A673 (cell line): ENCODE data around the gene AKR1A1. TPM values are rescaled to one million over a fixed set of nuclear protein-coding genes. Genes with fewer than 3 reads are reported as not detected.
"Not testable (repeated sequence)": the region's sequence is repeated elsewhere in the genome, so short reads cannot be mapped to it uniquely, and the experiment has no call there.

Experiments used
- BruUV-seq: library from RNA; stranded (reverse); fragments of 400-500 nt; replicated peaks from 2 replicates; lab custom pipeline; 2021; lab: Mats Ljungman, UMichigan
- CTCF ChIA-PET: fragments of 300-600 bp; sonication (Branson Sonifier 250); formaldehyde crosslinking; loops from one replicate; lab custom pipeline; 2022; ENCODE audit warnings: antibody characterized with exemption; lab: Charles Lee
- POLR2A ChIA-PET: fragments of 300-600 bp; sonication (Branson Sonifier 250); formaldehyde crosslinking; loops from one replicate; lab custom pipeline; 2022; ENCODE audit warnings: antibody characterized with exemption; ENCODE audit not compliant: low non-redundant PET; lab: Charles Lee
- DNase-seq: peaks from one replicate; pipeline ENCODE4 v3.0.0-alpha.2; 2015; ENCODE audit warnings: low spot score
- H3K27ac ChIP-seq: fragments of 200-600 bp; sonication (generic); 2 replicates; pipeline ENCODE4 v1.5.1; 2016; ENCODE audit warnings: mixed run types, low read depth, mild to moderate bottlenecking, mixed read lengths, antibody characterized with exemption, low read length; ENCODE audit not compliant: poor library complexity, severe bottlenecking
- H3K27me3 ChIP-seq: fragments of 200-600 bp; sonication (generic); replicated peaks from 2 replicates; pipeline ENCODE4 v1.6.1; 2017; ENCODE audit warnings: mixed run types, low read depth, mild to moderate bottlenecking, mixed read lengths, antibody characterized with exemption, low read length; ENCODE audit not compliant: insufficient read depth, poor library complexity
- H3K36me3 ChIP-seq: fragments of 200-600 bp; sonication (generic); 2 replicates; pipeline ENCODE4 v1.6.1; 2016; ENCODE audit warnings: mixed run types, mild to moderate bottlenecking, mixed read lengths, antibody characterized with exemption, low read length; ENCODE audit not compliant: insufficient read depth, poor library complexity, severe bottlenecking
- H3K4me1 ChIP-seq: fragments of 200-600 bp; sonication (generic); 2 replicates; pipeline ENCODE4 v1.6.1; 2017; ENCODE audit warnings: mixed run types, mild to moderate bottlenecking, mixed read lengths, antibody characterized with exemption, low read length; ENCODE audit not compliant: insufficient read depth, poor library complexity, severe bottlenecking
- H3K4me3 ChIP-seq: fragments of 200-600 bp; sonication (generic); 2 replicates; pipeline ENCODE4 v1.5.1; 2016; ENCODE audit warnings: low read depth, mixed run types, mild to moderate bottlenecking, mixed read lengths, low read length; ENCODE audit not compliant: poor library complexity, severe bottlenecking
- H3K9me3 ChIP-seq: fragments of 200-600 bp; sonication (generic); 2 replicates; pipeline ENCODE4 v1.6.1; 2016; ENCODE audit warnings: mixed run types, low read depth, mild to moderate bottlenecking, mixed read lengths, antibody characterized with exemption, low read length; ENCODE audit not compliant: poor library complexity, severe bottlenecking
- CTCF ChIP-seq: fragments of 300-800, 200-600 bp; sonication (generic); conservative IDR thresholded peaks from 2 replicates; pipeline ENCODE4 v1.5.1; 2017; ENCODE audit warnings: low read depth, mild to moderate bottlenecking, antibody characterized with exemption, low read length, moderate library complexity, mixed read lengths
- EZH2 ChIP-seq: fragments of 200-600 bp; sonication (generic); IDR thresholded peaks from 2 replicates; pipeline ENCODE4 v1.6.1; 2017; ENCODE audit warnings: borderline replicate concordance, low read depth, mild to moderate bottlenecking, mixed read lengths, antibody characterized with exemption, low read length; ENCODE audit not compliant: poor library complexity, severe bottlenecking
- intact Hi-C: fragments of 100-400 bp; cut with micrococcal nuclease; formaldehyde crosslinking; loops from one replicate; pipeline ENCODE4 v1.10.0; 2022; ENCODE audit not compliant: unreplicated experiment
- total RNA-seq: library from RNA; stranded (reverse); gene quantifications from 2 replicates; pipeline ENCODE4 v1.2.3, GENCODE V29; 2021

The AKR1A1 gene
- total RNA-seq, 1 experiment from 2014 or later: 183 TPM

- H3K4me3 ChIP-seq: no peak overlapping the region
- DNase-seq: no peak
- no TSS peak for BruUV-seq
- ChIA-PET POLR2A (no interaction called here), CTCF (no interaction called here)
- TF ChIP-seq CTCF: no peak
- TF ChIP-seq EZH2: no peak
- H3K27me3 ChIP-seq: no peaks in the 10 kb centered on the region
- H3K9me3 ChIP-seq: no peaks in the 10 kb centered on the region
- H3K4me1 ChIP-seq: peaks cover 9% of the 10 kb centered on the region
- intact Hi-C loops: no loop called here
- no peak overlapping the region for H3K27ac ChIP-seq
- H3K36me3 ChIP-seq: peaks cover 67% of the 10 kb centered on the region
Observed at GRCh38 chr1:45594412-45594811, 43.8 kb downstream of the AKR1A1 start.

- BruUV-seq, POLR2A ChIA-PET, DNase-seq, intact Hi-C loops, H3K27ac ChIP-seq, H3K27me3 ChIP-seq, H3K9me3 ChIP-seq, CTCF ChIA-PET, H3K4me3 ChIP-seq, H3K4me1 ChIP-seq: not testable (repeated sequence)
- H3K36me3 ChIP-seq: peaks cover 53% of the 10 kb centered on the region
Observed at GRCh38 chr1:45596765-45597164, 46.1 kb downstream of the AKR1A1 start.

- intact Hi-C loops: no loop called here
- H3K36me3 ChIP-seq: peaks cover 66% of the 10 kb centered on the region
- CTCF ChIA-PET: no interaction called here
Observed at GRCh38 chr1:45604239-45604638, 53.6 kb downstream of the AKR1A1 start.

More at GRCh38 chr1:45604239-45604638, 53.6 kb downstream of the AKR1A1 start:
- no peak for DNase-seq
- no TSS peak for BruUV-seq
- Histone ChIP-seq H3K9me3 (no peaks in the 10 kb centered on the region), H3K27me3 (no peaks in the 10 kb centered on the region), H3K4me3 (no peak overlapping the region), H3K27ac (no peak overlapping the region), H3K4me1 (no peaks in the 10 kb centered on the region)
- POLR2A ChIA-PET: no interaction called here
- no peak for TF ChIP-seq EZH2
- TF ChIP-seq CTCF: no peak
